Fibroblast of skin of right biceps (primary cell): ENCODE data around the gene FERMT3.
"Not testable (repeated sequence)": the region's sequence is repeated elsewhere in the genome, so short reads cannot be mapped to it uniquely, and the experiment has no call there.

Experiments
- DNase-seq: peaks from one replicate; pipeline ENCODE4 v3.0.0-alpha.2; 2013

The FERMT3 gene

GRCh38 chr11:64237484-64237951 lies 31.0 kb downstream of the FERMT3 start:
- DNase-seq: no peak

GRCh38 chr11:64238076-64238475 lies 31.6 kb downstream of the FERMT3 start:
- DNase-seq: no peak

GRCh38 chr11:64238999-64239398 lies 32.5 kb downstream of the FERMT3 start:
- no peak for DNase-seq

GRCh38 chr11:64239662-64240434 lies 33.3 kb downstream of the FERMT3 start:
- DNase-seq: no peak

- DNase-seq: peak; percentile 97
Measured at GRCh38 chr11:64240435-64241240, 34.1 kb downstream of the FERMT3 start, which contains the start of gene FKBP2. FKBP2 (plus strand) TSS chr11:64241095; CDS start chr11:64242388, 1,293 bp downstream.

- peak; percentile 99 for DNase-seq
Measured at GRCh38 chr11:64241241-64241490, 34.6 kb downstream of the FERMT3 start.

- no peak for DNase-seq
Measured at GRCh38 chr11:64241491-64242374, 35.2 kb downstream of the FERMT3 start.

GRCh38 chr11:64243236-64243854 lies 36.8 kb downstream of the FERMT3 start:
- DNase-seq: no peak

GRCh38 chr11:64244107-64244506 lies 37.6 kb downstream of the FERMT3 start:
- no peak for DNase-seq

- no peak for DNase-seq
Measured at GRCh38 chr11:64244966-64245365, 38.4 kb downstream of the FERMT3 start.

GRCh38 chr11:64245401-64245796 lies 38.9 kb downstream of the FERMT3 start:
- DNase-seq: no peak

GRCh38 chr11:64245797-64246620 lies 39.5 kb downstream of the FERMT3 start:
- DNase-seq: peak; percentile 96

- not testable (repeated sequence) for DNase-seq
Measured at GRCh38 chr11:64246621-64246870, 40.0 kb downstream of the FERMT3 start.

- peak; percentile 89 for DNase-seq
Measured at GRCh38 chr11:64246871-64247728, 40.6 kb downstream of the FERMT3 start, which contains the start of gene PPP1R14B. PPP1R14B (minus strand) TSS chr11:64246943; CDS start chr11:64246673, 270 bp downstream.

GRCh38 chr11:64247729-64248531 lies 41.4 kb downstream of the FERMT3 start:
- DNase-seq: no peak

- DNase-seq: no peak
Measured at GRCh38 chr11:64248578-64248977, 42.1 kb downstream of the FERMT3 start.

- DNase-seq: no peak
Measured at GRCh38 chr11:64249038-64249437, 42.5 kb downstream of the FERMT3 start.

- no peak for DNase-seq
Measured at GRCh38 chr11:64249563-64250414, 43.3 kb downstream of the FERMT3 start.

GRCh38 chr11:64250415-64251015 lies 44.0 kb downstream of the FERMT3 start:
- no peak for DNase-seq
